Esophagus muscularis mucosa (tissue), 3 donors: Measurements from ENCODE around the gene ERC2.

ENCODE experiments used
- CTCF ChIP-seq, 3 experiments: fragments of 200-600 bp in 2 of 3; fragments of 450-650 bp in 1 of 3; sonication (generic) in 2 of 3; IDR thresholded peaks; one replicate each; pipeline ENCODE4 v1.5.1; 2017 to 2019; ENCODE audit warnings: antibody characterized with exemption in 3 of 3, mild to moderate bottlenecking in 2 of 3, moderate library complexity in 1 of 3
- POLR2A ChIP-seq: fragments of 450-650 bp; IDR thresholded peaks from one replicate; pipeline ENCODE4 v1.6.1; 2017; ENCODE audit warnings: antibody characterized with exemption, moderate library complexity, mild to moderate bottlenecking, low read depth
- POLR2AphosphoS5 ChIP-seq, 2 donors: sonication (generic); formaldehyde crosslinking; IDR thresholded peaks; one replicate each; pipeline ENCODE4 v1.6.1; 2017; ENCODE audit warnings: antibody characterized with exemption in 2 of 2

- TF ChIP-seq CTCF (IDR thresholded peaks at IDR 0.05) (no peak), POLR2A (no peak), POLR2AphosphoS5 (IDR thresholded peaks at IDR 0.05) (no peak)
Measured at GRCh38 chr3:55624238-55624637, 844.0 kb downstream of the ERC2 start.
